ES-I3 (cell line): Measurements from ENCODE around the gene OBP2A.
A peak's percentile ranks its signal among the peaks of the same experiment; 100 is the strongest.
"Not testable (repeated sequence)": the region's sequence is repeated elsewhere in the genome, so short reads cannot be mapped to it uniquely, and the experiment has no call there.

Source experiments
- H3K36me3 ChIP-seq: 2 replicates; pipeline ENCODE4 v1.6.1; 2013; ENCODE audit warnings: mild to moderate bottlenecking, low read length, control low read depth, moderate library complexity; ENCODE audit not compliant: insufficient read depth
- H3K4me1 ChIP-seq: 2 replicates; pipeline ENCODE4 v1.6.1; 2013; ENCODE audit warnings: mild to moderate bottlenecking, control low read depth, low read length; ENCODE audit not compliant: insufficient read depth
- H3K9ac ChIP-seq: 2 replicates; pipeline ENCODE4 v1.6.1; 2013; ENCODE audit warnings: low read depth, mild to moderate bottlenecking, low read length, moderate library complexity
- H3K9me3 ChIP-seq: 2 replicates; pipeline ENCODE4 v1.6.1; 2013; ENCODE audit warnings: mild to moderate bottlenecking, low read length, moderate library complexity; ENCODE audit not compliant: control insufficient read depth, insufficient read depth

Gene OBP2A, protein sequence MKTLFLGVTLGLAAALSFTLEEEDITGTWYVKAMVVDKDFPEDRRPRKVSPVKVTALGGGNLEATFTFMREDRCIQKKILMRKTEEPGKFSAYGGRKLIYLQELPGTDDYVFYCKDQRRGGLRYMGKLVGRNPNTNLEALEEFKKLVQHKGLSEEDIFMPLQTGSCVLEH

DNA sequence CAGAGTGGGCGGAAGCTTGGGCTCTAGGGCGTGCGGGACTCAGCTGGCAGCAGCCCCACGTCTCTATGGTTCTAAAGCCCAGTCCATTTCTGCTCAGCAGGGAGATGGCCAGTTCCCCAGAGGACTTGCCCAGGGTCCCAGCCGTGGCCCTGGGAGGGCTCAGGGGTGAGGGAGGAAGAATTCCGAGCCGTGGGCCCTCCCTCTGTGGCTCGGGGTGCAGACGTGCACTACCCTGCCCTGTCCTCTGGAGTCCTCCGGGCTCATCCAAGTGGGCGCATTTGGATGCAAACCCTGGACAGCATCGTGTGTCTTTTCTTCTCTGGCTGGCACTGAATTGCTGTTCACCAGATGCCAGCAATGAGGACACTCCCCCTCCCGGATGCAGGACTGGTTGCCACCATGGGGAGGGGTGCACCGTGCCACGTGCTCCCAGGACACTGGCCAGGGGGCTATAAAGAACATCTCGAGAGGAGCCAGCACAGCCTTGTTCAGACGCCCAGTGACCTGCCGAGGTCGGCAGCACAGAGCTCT lies at the start of gene OBP2A:
OBP2A (plus strand) TSS at position 481 of the 531 bp plus-strand sequence. CDS start 55 bp downstream, outside the sequence.
- H3K9ac ChIP-seq, H3K36me3 ChIP-seq, H3K4me1 ChIP-seq, H3K9me3 ChIP-seq: not testable (repeated sequence)

DNA sequence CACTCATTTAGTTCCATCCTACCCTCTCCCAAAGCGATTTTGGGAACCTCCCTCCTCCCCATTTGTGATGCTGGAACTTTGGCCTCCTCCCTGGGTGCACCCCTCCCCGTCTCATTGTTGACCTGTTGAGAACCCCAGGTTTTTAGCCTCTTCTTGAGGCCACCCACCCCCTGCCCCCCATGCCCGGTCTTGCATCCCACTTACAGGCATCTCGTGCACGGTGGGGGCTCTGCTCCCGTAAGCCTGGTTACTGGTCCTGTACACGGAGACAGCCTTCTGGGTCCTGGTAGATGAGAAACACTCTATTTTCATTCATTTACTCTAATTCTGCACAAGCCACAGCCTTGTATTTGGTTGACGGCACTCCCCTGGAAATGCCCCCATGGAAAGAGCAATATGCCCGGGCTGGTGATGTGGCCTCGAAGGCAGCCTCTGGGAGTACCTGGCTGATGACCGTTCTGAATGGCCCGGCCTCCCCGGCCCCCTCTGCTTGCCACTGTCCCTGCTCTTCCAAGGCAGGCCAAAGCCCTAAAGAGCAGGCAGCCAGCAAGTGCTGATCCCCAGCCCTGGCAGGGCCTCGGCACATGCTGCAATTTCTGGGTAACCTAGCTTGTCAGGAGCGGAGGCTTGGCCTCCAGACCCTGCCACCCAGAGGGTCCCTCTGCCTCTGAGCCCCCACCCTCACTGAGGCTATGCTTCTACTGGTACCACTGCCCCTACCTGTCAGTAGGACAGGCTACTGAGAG lies 47.4 kb upstream of the OBP2A start:
- H3K9ac ChIP-seq: no peak overlapping the region

DNA sequence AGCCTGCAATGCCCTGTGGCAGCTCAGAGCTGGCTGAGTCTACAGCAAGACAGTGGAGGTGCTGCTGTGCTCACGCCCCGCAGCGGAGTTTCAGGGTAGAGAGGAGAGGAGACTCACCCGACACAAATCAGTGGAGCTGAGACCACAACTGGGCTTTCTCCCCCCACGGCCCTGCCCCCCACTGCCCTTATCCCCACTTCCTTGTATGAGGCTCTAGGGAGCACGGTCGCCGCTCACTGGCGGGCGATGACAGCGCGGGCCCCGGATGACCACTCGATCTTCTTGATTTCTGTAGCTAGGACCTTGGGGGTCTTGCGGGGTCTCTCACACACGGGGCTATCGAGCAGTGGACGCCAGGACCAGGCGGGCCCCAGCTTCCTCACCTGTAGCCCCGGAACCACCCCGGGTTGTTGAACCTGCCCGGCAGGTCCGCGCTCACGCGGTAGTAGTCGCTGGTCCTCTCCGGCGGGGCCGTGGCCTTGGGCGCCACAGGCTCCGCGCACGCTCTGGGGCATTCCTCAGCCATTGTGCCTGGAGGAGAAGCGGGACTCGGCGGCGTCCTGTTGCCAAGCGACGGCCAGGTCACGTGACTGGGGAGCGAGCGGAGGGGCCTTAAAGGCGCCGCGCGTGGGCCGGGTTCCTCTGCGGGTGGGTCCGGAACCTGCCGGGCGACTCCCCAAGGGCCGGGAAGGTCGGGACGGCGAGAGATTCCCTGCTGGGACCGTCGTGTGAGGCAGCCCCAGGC lies 46.4 kb upstream of the OBP2A start:
- no peaks in the 10 kb centered on the region for H3K9me3 ChIP-seq
- peaks cover 5% of the 10 kb centered on the region for H3K36me3 ChIP-seq
- peak overlapping the region; percentile 84 for H3K9ac ChIP-seq
- H3K4me1 ChIP-seq: no peaks in the 10 kb centered on the region

More for the DNA sequence above, 47.4 kb upstream of the OBP2A start:
- no peaks in the 10 kb centered on the region for H3K9me3 ChIP-seq
- no peaks in the 10 kb centered on the region for H3K4me1 ChIP-seq
- H3K36me3 ChIP-seq: peaks cover 5% of the 10 kb centered on the region

DNA sequence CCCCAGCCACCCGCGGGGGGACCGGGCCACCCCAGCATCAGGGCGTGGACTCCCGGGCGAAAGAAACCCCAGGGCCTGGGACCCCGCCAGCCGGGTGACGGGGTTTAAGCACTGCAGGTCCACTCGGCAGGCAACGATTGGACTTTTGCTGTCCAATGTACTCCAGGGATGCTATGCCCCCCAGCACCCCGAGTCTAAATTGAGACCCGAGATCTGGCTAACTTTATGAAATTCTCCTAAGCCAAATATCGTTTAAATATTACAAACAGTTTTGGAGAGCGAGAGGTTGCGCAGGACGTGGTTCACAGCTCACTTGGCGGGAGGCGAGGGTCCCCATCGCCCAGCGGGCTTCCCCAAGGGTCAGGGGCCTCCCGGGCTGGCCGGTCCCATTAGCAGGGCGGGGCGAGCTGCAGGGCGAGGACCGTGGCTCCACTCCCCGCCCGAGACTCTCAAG lies 45.8 kb upstream of the OBP2A start:
- peak overlapping the region; percentile 84 for H3K9ac ChIP-seq
- no peaks in the 10 kb centered on the region for H3K4me1 ChIP-seq
- no peaks in the 10 kb centered on the region for H3K9me3 ChIP-seq

DNA sequence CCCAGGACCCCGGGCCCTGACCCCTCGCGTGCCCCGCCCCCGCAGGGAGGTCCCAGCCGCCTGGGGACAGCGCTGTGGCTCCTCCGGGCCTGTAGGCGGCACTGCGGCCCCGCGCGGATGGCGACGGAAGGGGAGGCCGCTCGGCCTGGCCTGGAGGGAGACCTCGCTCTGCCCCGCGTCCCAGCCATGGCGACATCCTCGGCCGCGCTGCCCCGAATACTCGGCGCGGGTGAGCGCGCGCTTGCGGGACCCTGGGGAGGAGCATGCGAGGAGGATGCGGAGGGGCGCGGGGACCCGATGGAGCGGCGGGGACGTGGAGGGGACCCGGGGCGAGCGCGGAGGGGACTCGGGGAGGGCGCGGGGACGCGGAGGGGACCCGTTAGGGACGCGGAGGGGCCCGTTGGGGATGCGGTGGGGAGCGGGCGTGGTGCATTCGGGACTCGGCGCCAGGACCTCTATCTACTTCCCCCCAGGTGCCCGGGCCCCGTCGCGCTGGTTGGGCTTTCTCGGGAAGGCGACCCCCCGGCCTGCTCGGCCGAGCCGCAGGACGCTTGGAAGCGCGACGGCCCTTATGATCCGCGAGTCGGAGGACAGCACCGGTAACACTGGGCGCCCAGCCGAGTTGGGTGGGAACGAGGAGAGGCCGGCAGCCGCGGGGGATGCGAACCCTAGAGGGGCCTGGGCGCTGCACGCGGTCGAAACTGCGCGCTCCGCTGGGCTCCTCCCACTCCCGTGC lies 45.2 kb upstream of the OBP2A start, which contains the start of gene MRPS2:
MRPS2 (plus strand) TSS at position 158 of the 736 bp plus-strand sequence; CDS start at position 187, 29 bp downstream.
- no peaks in the 10 kb centered on the region for H3K4me1 ChIP-seq
- H3K9ac ChIP-seq: peak within 1 kb of the TSS; percentile 84
- no peaks in the 10 kb centered on the region for H3K9me3 ChIP-seq
- H3K36me3 ChIP-seq: peaks cover 8% of the 10 kb centered on the region

More for the DNA sequence above, 45.8 kb upstream of the OBP2A start:
- peaks cover 6% of the 10 kb centered on the region for H3K36me3 ChIP-seq

DNA sequence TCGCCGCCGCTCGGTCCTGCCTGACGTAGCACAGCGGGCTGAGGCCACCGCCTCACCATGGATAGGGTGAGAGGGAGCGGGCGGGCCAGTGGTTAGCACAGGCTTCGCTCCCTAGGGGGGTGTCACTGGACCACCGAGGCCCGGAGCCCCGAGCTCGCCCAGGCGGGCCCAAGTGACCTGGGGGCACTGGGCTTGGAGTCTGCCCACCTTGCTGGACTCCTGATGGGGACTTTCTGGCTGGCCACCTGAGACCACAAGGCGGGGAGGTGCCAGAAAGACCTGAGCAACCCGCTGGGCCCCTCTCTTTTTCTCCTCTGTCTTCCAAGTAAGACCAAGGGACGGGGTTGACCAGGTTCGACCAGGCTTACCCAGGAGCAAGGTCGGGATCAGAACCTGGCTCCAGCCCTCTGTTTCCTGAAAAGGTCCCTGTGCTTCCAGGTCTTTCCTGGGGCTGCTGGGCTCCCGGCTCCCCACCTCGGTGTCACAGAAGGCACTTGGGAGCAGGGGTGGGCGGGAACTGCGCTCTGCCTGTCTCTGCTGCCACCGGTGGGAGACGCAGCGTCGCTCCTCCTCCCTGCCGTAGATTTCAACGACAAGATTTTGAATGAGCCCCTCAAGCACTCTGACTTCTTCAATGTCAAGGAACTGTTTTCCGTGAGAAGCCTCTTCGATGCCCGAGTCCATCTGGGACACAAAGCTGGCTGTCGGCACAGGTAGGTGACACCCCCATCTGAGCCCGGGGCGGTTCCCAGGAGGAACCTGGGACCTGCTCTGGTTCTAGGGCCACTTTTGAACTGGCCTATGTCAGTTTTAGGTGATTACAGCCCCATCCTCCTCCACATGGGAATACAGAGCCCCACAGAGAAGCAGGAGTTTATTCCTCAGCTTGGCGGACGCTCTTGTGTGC lies 44.4 kb upstream of the OBP2A start:
- no peaks in the 10 kb centered on the region for H3K9me3 ChIP-seq

DNA sequence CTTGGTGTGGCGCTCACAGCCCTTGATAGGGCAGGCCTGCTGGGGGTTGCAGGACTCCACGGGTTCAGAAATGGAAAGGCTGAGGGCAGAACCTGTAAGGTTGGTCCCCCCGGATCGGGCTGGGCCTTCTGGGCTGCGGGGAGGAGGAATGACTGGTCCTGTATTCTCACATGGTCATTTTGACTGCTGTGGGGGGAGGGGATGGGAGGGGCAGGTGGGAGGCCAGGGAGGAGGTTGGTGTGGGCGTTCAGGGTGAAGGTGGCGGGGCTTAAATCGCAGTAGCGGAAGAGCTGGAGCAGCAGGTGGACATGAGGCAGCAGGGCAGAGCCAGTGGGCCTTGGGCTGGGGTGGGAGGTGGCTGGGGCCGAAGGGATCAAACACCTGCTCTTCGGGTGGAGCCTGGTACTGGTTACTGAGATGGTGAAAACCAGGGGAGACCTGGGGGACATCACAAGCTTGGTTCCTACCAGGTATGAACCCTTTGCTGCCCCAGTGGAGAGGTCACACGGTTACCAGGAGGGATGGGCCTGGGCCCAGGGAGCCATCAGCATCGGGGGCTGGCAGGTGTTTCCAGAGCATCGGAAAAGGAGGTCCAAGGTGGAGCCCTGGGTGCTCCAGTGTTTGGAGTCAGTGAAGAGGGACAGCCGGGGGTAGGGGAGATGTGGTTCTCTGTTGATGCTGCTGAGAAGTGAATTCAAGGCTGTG lies 43.6 kb upstream of the OBP2A start:
- peak overlapping the region; percentile 84; the same call in 1 of the 2 replicates for H3K9ac ChIP-seq
- H3K36me3 ChIP-seq: peaks cover 8% of the 10 kb centered on the region
- peaks cover 11% of the 10 kb centered on the region; the same call in 1 of the 2 replicates for H3K4me1 ChIP-seq
- no peaks in the 10 kb centered on the region for H3K9me3 ChIP-seq

More for the DNA sequence above, 44.4 kb upstream of the OBP2A start:
- H3K9ac ChIP-seq: peak overlapping the region; percentile 84; the same call in 1 of the 2 replicates
- H3K4me1 ChIP-seq: peaks cover 6% of the 10 kb centered on the region; the same call in 1 of the 2 replicates
- peaks cover 8% of the 10 kb centered on the region for H3K36me3 ChIP-seq

DNA sequence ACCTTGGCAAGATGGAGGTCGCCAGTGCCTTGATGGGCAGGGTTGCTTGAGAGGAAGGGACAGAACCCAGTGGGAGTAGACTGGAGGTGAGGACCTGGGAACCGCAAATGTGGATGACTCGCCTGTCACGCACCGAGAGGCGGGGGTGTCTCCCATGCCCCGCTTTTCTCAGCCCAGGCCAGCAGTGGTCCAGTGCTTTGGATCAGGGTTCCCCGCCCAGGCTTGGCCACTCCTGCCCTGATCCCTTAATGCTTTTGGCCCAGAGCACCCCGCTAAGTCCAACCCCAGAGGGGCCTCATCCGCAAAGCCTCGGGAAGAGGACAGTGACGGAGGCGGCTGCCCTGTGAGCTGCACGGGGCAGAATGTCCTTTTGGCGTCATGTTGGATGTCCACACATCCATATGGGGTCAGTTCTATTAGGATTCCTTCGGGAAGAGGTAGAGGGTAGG lies 43.0 kb upstream of the OBP2A start:
- Histone ChIP-seq H3K36me3 (peaks cover 8% of the 10 kb centered on the region), H3K9ac (no peak overlapping the region), H3K9me3 (no peaks in the 10 kb centered on the region), H3K4me1 (peaks cover 11% of the 10 kb centered on the region; the same call in 1 of the 2 replicates)

DNA sequence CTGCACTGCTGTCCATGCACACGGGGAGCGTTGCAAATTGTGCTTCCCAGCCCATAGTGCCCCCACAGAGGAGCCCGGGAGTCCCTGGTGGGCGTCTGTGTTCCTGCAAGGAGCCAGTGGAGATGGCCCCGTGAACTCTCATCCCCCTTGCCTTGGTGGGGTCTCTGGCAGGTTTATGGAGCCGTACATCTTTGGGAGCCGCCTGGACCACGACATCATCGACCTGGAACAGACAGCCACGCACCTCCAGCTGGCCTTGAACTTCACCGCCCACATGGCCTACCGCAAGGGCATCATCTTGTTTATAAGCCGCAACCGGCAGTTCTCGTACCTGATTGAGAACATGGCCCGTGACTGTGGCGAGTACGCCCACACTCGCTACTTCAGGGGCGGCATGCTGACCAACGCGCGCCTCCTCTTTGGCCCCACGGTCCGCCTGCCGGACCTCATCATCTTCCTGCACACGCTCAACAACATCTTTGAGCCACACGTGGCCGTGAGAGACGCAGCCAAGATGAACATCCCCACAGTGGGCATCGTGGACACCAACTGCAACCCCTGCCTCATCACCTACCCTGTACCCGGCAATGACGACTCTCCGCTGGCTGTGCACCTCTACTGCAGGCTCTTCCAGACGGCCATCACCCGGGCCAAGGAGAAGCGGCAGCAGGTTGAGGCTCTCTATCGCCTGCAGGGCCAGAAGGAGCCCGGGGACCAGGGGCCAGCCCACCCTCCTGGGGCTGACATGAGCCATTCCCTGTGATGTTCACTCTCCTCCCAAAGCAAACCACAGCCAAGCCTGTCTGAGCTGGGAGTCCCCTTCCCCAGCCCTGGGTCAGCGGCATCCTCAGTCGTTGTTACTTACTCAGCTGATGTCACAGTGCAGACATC lies 42.3 kb upstream of the OBP2A start:
- Histone ChIP-seq H3K9me3 (no peaks in the 10 kb centered on the region), H3K36me3 (peaks cover 8% of the 10 kb centered on the region), H3K9ac (no peak overlapping the region), H3K4me1 (peaks cover 11% of the 10 kb centered on the region; the same call in 1 of the 2 replicates)

DNA sequence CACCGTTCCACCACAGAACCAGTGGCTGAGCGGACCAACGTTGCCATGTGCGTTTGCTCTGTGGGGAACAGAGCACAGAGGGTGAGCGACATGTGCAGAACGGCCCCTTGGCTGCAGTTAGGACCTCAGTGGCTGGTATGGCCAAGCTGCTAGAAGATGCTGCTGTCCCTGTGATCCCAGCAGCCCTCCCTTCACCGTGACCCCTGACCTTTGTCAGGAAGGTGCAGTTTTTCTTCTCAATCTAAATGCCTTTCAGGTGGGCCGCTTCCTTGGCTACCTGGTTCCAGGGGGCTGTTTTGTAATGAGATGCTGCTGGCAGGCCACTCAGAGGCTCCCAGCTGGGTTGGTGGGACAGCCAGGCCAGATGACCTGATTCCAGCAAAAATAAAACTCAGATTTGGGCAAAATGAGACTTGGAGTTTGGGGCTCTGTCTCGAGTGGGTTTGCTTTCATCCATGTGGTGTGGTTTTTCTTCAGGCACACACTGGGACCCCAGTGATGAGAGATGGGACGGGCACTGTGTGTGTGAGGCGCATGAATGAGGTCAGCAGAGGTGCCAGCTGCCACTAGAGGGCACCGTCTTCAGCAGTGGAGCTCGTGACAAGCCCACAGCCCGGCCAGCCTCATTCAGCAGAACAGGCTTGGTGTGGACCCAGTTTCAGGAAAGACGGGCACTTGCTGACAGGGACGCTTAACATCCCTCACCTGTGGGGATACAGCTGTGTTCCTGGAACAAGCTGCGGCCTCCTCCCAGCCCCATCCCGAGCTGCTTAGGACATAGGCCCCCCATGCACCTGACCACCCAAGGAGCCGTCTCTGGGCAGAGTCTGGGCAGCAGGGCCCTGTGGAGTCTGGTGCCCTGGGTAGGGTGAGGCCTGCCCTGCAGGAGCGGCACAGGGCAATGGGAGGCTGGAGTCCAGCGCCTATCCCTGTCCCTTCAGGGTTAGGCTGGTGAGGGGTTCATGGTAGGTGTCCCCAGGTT lies 41.4 kb upstream of the OBP2A start:
- Histone ChIP-seq H3K36me3 (peaks cover 8% of the 10 kb centered on the region), H3K9ac (no peak overlapping the region), H3K9me3 (no peaks in the 10 kb centered on the region; the same call in 1 of the 2 replicates), H3K4me1 (peaks cover 11% of the 10 kb centered on the region; the same call in 1 of the 2 replicates)
